ENCODE results near the gene SNTG2.
"Not testable (repeated sequence)": the region's sequence is repeated elsewhere in the genome, so short reads cannot be mapped to it uniquely, and the experiment has no call there.

DNA sequence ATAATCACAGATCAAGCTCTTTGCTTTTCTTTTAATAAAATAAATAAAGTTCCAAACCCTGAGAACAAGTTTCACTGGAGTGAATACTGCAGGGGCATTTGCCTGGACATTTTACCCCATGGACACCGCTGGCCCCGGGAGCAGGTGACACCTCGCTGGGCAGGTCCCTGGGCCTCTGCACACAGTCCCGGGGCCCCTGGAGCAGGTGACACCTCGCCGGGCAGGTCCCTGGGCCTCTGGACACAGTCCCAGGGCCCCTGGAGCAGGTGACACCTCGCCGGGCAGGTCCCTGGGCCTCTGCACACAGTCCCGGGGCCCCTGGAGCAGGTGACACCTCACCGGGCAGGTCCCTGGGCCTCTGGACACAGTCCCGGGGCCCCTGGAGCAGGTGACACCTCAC, 464.3 kb downstream of the SNTG2 start:
- TF ChIP-seq, protein P1, sequence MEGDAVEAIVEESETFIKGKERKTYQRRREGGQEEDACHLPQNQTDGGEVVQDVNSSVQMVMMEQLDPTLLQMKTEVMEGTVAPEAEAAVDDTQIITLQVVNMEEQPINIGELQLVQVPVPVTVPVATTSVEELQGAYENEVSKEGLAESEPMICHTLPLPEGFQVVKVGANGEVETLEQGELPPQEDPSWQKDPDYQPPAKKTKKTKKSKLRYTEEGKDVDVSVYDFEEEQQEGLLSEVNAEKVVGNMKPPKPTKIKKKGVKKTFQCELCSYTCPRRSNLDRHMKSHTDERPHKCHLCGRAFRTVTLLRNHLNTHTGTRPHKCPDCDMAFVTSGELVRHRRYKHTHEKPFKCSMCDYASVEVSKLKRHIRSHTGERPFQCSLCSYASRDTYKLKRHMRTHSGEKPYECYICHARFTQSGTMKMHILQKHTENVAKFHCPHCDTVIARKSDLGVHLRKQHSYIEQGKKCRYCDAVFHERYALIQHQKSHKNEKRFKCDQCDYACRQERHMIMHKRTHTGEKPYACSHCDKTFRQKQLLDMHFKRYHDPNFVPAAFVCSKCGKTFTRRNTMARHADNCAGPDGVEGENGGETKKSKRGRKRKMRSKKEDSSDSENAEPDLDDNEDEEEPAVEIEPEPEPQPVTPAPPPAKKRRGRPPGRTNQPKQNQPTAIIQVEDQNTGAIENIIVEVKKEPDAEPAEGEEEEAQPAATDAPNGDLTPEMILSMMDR (IDR thresholded peaks at IDR 0.05) = not testable (repeated sequence)
- TF ChIP-seq POLR2A (IDR thresholded peaks at IDR 0.05) = not testable (repeated sequence)
